ENCODE data around the gene SP1. TPM values are rescaled to one million over a fixed set of nuclear protein-coding genes. Genes with fewer than 3 reads are reported as not detected.

The SP1 gene
- total RNA-seq, 1 experiment from 2014 or later: 81.0 TPM

DNA sequence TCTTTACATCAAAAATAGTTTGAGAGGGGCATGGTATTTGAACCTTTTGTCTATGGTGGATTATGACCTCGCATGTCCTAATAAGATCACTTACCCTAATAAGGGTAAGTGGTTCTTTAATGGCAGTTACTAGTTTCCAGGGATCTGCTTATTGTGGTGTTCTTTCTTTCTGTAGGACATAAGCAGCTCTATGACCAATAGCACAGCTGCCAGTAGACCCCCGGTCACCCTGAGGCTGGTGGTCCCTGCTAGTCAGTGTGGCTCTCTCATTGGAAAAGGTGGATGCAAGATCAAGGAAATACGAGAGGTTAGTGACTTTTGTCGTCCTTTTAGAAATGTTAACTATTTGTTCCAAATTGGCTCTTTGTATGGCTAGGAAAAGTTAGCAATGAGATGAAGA lies 79.1 kb downstream of the SP1 start:
- 0 out of 2 replicates have a peak overlapping the region, but pooled peaks have one; percentile 7 for H3K27ac ChIP-seq (ENCODE audit: low read length)
- no TSS peak for BruUV-seq (replicated peaks)
- peaks cover 19% of the 10 kb centered on the region for H3K4me1 ChIP-seq (ENCODE audit: control insufficient read depth, insufficient read depth, low read length)
- peaks cover 83% of the 10 kb centered on the region for H3K36me3 ChIP-seq (ENCODE audit: control insufficient read depth, insufficient read depth, low read length)
- intact Hi-C loops (cut with micrococcal nuclease; ENCODE audit: unreplicated experiment): no loop called here
- in situ Hi-C loops (cut with HindIII; ENCODE audit: low pct_unique_long_range_greater_than_20kb, low sequenced_read_pairs): no loop called here
- no peak for DNase-seq (ENCODE audit: low read depth, low spot score)
- CTCF ChIA-PET: interaction anchor here (0.6 kb wide), 1 partner anchor 15 kb away, joined by 5 read pairs; no protein-coding TSS in a partner anchor
- ATAC-seq: no peak
- H3K9me3 ChIP-seq (ENCODE audit: control insufficient read depth, insufficient read depth, low read depth, low read length): no peaks in the 10 kb centered on the region
- H3K27me3 ChIP-seq (ENCODE audit: control insufficient read depth, insufficient read depth, low read length): no peaks in the 10 kb centered on the region
- no peak overlapping the region for H3K4me3 ChIP-seq (ENCODE audit: low read depth in 2 of 2, low read length in 2 of 2)
- POLR2A ChIA-PET: no interaction called here
- TF ChIP-seq POLR2AphosphoS5 (IDR thresholded peaks at IDR 0.05; ENCODE audit: low read depth, low read length) (peak; percentile 31; the same call in 1 of the 2 replicates), SIN3A (IDR thresholded peaks at IDR 0.05; ENCODE audit: borderline replicate concordance, insufficient read depth, low read depth, low read length) (no peak)

DNA sequence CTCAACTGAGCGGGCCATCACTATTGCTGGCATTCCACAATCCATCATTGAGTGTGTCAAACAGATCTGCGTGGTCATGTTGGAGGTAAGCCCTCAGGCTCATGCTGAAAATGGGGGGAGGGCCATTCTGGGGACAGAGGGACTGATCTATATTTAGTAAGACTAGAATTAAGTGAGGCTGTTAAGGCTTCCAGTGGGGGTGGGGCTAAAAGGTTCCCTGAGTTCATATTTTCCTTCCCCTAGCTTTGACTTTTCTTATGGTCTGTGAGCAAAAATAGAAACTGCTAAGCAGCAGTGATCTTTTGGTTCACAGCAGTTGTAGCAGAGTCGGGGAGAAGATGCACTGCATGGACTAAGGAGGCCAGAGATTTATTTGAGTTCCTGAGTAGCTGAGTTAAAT lies 81.1 kb downstream of the SP1 start:
- ChIA-PET POLR2A (no interaction called here), CTCF (no interaction called here)
- peaks cover 6% of the 10 kb centered on the region for H3K4me1 ChIP-seq (ENCODE audit: control insufficient read depth, insufficient read depth, low read length)
- ATAC-seq: no peak
- in situ Hi-C loops (cut with HindIII; ENCODE audit: low pct_unique_long_range_greater_than_20kb, low sequenced_read_pairs) (no loop called here), intact Hi-C loops (cut with micrococcal nuclease; ENCODE audit: unreplicated experiment) (no loop called here)
- H3K27me3 ChIP-seq (ENCODE audit: control insufficient read depth, insufficient read depth, low read length): no peaks in the 10 kb centered on the region
- TF ChIP-seq POLR2AphosphoS5 (IDR thresholded peaks at IDR 0.05; ENCODE audit: low read depth, low read length) (no peak), TCF7L2 (IDR thresholded peaks at IDR 0.05; ENCODE audit: low read depth, low read length) (no peak), SIN3A (IDR thresholded peaks at IDR 0.05; ENCODE audit: borderline replicate concordance, insufficient read depth, low read depth, low read length) (no peak)
- TF ChIP-seq, protein P1, sequence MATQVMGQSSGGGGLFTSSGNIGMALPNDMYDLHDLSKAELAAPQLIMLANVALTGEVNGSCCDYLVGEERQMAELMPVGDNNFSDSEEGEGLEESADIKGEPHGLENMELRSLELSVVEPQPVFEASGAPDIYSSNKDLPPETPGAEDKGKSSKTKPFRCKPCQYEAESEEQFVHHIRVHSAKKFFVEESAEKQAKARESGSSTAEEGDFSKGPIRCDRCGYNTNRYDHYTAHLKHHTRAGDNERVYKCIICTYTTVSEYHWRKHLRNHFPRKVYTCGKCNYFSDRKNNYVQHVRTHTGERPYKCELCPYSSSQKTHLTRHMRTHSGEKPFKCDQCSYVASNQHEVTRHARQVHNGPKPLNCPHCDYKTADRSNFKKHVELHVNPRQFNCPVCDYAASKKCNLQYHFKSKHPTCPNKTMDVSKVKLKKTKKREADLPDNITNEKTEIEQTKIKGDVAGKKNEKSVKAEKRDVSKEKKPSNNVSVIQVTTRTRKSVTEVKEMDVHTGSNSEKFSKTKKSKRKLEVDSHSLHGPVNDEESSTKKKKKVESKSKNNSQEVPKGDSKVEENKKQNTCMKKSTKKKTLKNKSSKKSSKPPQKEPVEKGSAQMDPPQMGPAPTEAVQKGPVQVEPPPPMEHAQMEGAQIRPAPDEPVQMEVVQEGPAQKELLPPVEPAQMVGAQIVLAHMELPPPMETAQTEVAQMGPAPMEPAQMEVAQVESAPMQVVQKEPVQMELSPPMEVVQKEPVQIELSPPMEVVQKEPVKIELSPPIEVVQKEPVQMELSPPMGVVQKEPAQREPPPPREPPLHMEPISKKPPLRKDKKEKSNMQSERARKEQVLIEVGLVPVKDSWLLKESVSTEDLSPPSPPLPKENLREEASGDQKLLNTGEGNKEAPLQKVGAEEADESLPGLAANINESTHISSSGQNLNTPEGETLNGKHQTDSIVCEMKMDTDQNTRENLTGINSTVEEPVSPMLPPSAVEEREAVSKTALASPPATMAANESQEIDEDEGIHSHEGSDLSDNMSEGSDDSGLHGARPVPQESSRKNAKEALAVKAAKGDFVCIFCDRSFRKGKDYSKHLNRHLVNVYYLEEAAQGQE (IDR thresholded peaks at IDR 0.05; ENCODE audit: insufficient read depth in 1 of 2, low read depth in 2 of 2, low read length in 1 of 2): no peak
- TF ChIP-seq, protein P2, sequence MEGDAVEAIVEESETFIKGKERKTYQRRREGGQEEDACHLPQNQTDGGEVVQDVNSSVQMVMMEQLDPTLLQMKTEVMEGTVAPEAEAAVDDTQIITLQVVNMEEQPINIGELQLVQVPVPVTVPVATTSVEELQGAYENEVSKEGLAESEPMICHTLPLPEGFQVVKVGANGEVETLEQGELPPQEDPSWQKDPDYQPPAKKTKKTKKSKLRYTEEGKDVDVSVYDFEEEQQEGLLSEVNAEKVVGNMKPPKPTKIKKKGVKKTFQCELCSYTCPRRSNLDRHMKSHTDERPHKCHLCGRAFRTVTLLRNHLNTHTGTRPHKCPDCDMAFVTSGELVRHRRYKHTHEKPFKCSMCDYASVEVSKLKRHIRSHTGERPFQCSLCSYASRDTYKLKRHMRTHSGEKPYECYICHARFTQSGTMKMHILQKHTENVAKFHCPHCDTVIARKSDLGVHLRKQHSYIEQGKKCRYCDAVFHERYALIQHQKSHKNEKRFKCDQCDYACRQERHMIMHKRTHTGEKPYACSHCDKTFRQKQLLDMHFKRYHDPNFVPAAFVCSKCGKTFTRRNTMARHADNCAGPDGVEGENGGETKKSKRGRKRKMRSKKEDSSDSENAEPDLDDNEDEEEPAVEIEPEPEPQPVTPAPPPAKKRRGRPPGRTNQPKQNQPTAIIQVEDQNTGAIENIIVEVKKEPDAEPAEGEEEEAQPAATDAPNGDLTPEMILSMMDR (IDR thresholded peaks at IDR 0.05): no peak
- no TSS peak for BruUV-seq (replicated peaks)
- H3K9me3 ChIP-seq (ENCODE audit: control insufficient read depth, insufficient read depth, low read depth, low read length): no peaks in the 10 kb centered on the region
- H3K36me3 ChIP-seq (ENCODE audit: control insufficient read depth, insufficient read depth, low read length): peaks cover 83% of the 10 kb centered on the region
- H3K4me3 ChIP-seq (ENCODE audit: low read depth in 2 of 2, low read length in 2 of 2): no peak overlapping the region
- no peak for DNase-seq (ENCODE audit: low read depth, low spot score)
- H3K27ac ChIP-seq (ENCODE audit: low read length): no peak overlapping the region

DNA sequence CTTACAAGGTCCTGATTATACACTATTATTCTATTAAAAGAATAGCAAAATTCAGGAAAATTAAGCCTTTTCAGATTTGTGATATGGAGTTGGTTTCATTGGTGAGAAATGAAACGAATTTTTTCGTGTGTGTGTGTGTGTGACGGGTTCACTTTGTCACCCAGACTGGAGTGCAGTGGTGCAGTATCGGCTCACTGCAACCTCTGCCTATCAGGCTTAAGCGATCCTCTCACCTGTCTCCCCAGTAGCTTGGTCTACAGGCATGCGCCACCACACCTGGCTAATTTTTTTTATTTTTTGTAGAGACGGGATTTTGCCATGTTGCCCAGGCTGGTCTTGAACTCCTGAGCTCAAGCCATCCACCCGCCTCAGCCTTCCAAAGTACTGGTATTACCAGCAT lies 81.6 kb downstream of the SP1 start:
- no TSS peak for BruUV-seq (replicated peaks)
- in situ Hi-C loops (cut with HindIII; ENCODE audit: low pct_unique_long_range_greater_than_20kb, low sequenced_read_pairs) (no loop called here), intact Hi-C loops (cut with micrococcal nuclease; ENCODE audit: unreplicated experiment) (no loop called here)
- Histone ChIP-seq H3K9me3 (ENCODE audit: control insufficient read depth, insufficient read depth, low read depth, low read length) (no peaks in the 10 kb centered on the region), H3K4me1 (ENCODE audit: control insufficient read depth, insufficient read depth, low read length) (peaks cover 6% of the 10 kb centered on the region), H3K27ac (ENCODE audit: low read length) (no peak overlapping the region), H3K4me3 (ENCODE audit: low read depth in 2 of 2, low read length in 2 of 2) (no peak overlapping the region), H3K36me3 (ENCODE audit: control insufficient read depth, insufficient read depth, low read length) (peaks cover 84% of the 10 kb centered on the region), H3K27me3 (ENCODE audit: control insufficient read depth, insufficient read depth, low read length) (no peaks in the 10 kb centered on the region)
- TF ChIP-seq, protein P2 (IDR thresholded peaks at IDR 0.05): no peak
- DNase-seq (ENCODE audit: low read depth, low spot score) (no peak), ATAC-seq (no peak)
- POLR2A ChIA-PET: no interaction called here
- CTCF ChIA-PET: no interaction called here
